Smooth muscle cell of bladder (primary cell): ENCODE data around the gene B4GALNT1. TPM values are rescaled to one million over a fixed set of nuclear protein-coding genes. Genes with fewer than 3 reads are reported as not detected.

Experiments used
- total RNA-seq: library from RNA; depleted of rRNA; stranded (reverse); fragments of >200 nt; gene quantifications from 2 replicates; pipeline ENCODE4 v1.2.3, GENCODE V29; 2014

The B4GALNT1 gene
- 0.55 and 0.85 TPM in 2 replicates for total RNA-seq

GRCh38 chr12:57632958-57633840 is at the start of gene B4GALNT1:
B4GALNT1 (minus strand) TSS chr12:57633201; CDS start chr12:57632132, 1,069 bp downstream.

DNA sequence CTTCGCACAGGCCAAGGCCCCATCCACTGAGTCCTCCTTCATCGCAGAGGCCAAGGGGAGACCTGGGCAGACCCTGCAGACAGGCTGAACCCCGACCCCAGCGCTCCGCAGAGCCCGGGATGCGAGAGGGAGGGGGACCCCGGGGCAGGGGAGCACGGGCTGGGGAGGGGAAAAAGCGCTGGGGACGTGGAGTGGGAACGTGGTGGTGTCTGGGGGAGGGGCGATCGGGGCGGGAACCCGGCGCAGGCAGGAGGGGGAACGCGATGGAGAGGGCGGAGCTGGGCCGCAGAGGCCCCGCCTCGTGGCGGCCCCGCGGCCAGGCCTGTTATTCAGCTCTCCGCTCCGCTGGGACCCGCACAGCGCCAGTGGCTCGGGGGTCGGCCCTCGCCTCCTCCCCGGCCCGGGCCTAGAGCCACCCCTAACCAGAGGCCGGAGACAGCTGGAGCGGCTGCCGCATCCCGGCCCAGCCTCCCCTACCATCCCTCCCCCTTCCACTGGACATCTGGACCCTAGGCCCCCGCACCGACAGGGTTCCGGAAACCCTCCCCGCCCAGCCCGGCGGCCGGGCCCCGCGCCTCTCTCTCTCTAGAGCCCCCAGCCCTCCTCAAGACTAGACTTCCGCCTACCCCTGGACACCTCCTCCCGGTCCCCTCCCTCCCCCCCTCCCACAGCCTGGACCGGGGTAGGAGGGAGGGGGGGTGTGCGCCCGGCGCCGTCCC is 21.7 kb downstream of the B4GALNT1 start, which contains the start of gene ARHGEF25:
Gene ARHGEF25, plus strand, starts transcription at position 328 of the 719 bp plus-strand sequence. CDS start 460 bp downstream, outside the sequence.

DNA sequence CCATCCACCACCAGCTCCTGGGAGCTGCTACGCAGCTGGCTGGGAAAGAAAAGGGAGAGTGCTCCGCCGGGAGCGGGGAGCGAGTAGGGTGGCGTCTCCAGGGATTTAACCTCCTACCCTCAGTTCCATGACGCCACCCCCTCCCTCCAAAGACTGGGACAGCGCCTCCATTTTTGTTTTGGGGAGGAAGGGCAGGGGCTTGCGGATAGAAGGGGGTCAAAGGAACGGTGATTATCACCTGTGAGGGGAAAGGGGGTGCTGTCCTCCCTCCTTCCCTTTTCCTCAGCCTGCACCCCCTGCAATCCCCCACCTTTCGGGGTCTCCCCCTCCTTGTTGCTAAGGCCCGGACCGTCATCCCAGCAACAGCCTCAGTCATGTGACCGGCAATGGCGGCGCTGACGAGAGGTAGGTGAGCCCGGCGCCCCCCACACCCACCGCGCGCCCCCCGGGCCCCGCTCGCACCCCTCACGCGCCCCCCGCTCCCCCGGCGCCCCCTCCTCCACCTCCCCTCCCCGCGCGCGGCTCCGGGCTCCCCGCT is 28.5 kb downstream of the B4GALNT1 start, which contains the start of gene DTX3:
Gene DTX3, plus strand, starts transcription at position 371 of the 538 bp plus-strand sequence. CDS start 1,694 bp downstream, outside the sequence.

GRCh38 chr12:57590864-57591781 is 41.9 kb downstream of the B4GALNT1 start, which contains the start of gene PIP4K2C:
PIP4K2C (plus strand) TSS chr12:57591192; CDS start chr12:57591290, 98 bp downstream.

Other genes with a start within 250 kb of the B4GALNT1 start
- gene R3HDM2, start 202.2 kb downstream of the B4GALNT1 start, total RNA-seq: 8.0 and 9.0 TPM in 2 replicates
- not detected in 2 replicates for gene INHBC, start 198.4 kb downstream of the B4GALNT1 start, total RNA-seq
- gene INHBE, start 177.9 kb downstream of the B4GALNT1 start, total RNA-seq: 9.0 and 12.7 TPM in 2 replicates
- 0.18 and 0.71 TPM in 2 replicates for gene GLI1, start 173.4 kb downstream of the B4GALNT1 start, total RNA-seq
- 0.09 and 0.28 TPM in 2 replicates for gene ARHGAP9, start 153.3 kb downstream of the B4GALNT1 start, total RNA-seq
- gene MARS1, start 145.1 kb downstream of the B4GALNT1 start, total RNA-seq: 181 and 241 TPM in 2 replicates
- gene DDIT3, start 112.7 kb downstream of the B4GALNT1 start, total RNA-seq: 70.8 and 124 TPM in 2 replicates
- 3.6 and 5.5 TPM in 2 replicates for gene MBD6, start 110.4 kb downstream of the B4GALNT1 start, total RNA-seq
- 68.8 and 71.7 TPM in 2 replicates for gene DCTN2, start 86.0 kb downstream of the B4GALNT1 start, total RNA-seq
- 0.09 and 0.14 TPM in 2 replicates for gene KIF5A, start 83.2 kb downstream of the B4GALNT1 start, total RNA-seq
- gene PIP4K2C, start 42.0 kb downstream of the B4GALNT1 start, total RNA-seq: 8.6 and 8.8 TPM in 2 replicates
- 8.8 and 11.5 TPM in 2 replicates for gene DTX3, start 28.4 kb downstream of the B4GALNT1 start, total RNA-seq
- 22.3 and 40.6 TPM in 2 replicates for gene ARHGEF25, start 21.8 kb downstream of the B4GALNT1 start, total RNA-seq
- 180 and 267 TPM in 2 replicates for gene OS9, start 60.9 kb upstream of the B4GALNT1 start, total RNA-seq
- gene AGAP2, start 105.5 kb upstream of the B4GALNT1 start, total RNA-seq: 0.14 and 0.28 TPM in 2 replicates
- gene TSPAN31, start 111.8 kb upstream of the B4GALNT1 start, total RNA-seq: 64.6 and 87.0 TPM in 2 replicates
- gene CDK4, start 119.1 kb upstream of the B4GALNT1 start, total RNA-seq: 140 and 210 TPM in 2 replicates
- 2.3 and 3.1 TPM in 2 replicates for gene MARCHF9, start 121.9 kb upstream of the B4GALNT1 start, total RNA-seq
- gene CYP27B1, start 133.9 kb upstream of the B4GALNT1 start, total RNA-seq: 0.14 and 0.28 TPM in 2 replicates
- gene METTL1, start 138.9 kb upstream of the B4GALNT1 start, total RNA-seq: 3.8 and 9.1 TPM in 2 replicates
- gene EEF1AKMT3, start 139.4 kb upstream of the B4GALNT1 start, total RNA-seq: 4.3 and 5.2 TPM in 2 replicates
- 18.8 and 24.3 TPM in 2 replicates for gene TSFM, start 149.6 kb upstream of the B4GALNT1 start, total RNA-seq
- 3.1 and 6.4 TPM in 2 replicates for gene AVIL, start 185.5 kb upstream of the B4GALNT1 start, total RNA-seq
- gene CTDSP2, start 213.5 kb upstream of the B4GALNT1 start, total RNA-seq: 54.2 and 88.2 TPM in 2 replicates